ENCODE measurements around the gene MLLT6.

MLLT6 gene

GRCh38 chr17:38704606-38705522 is at the start of gene MLLT6:
Gene MLLT6 (plus strand): TSS chr17:38705273. CDS start chr17:38705633, 360 bp downstream.
- DNase-seq (ENCODE audit: low spot score), result peak; percentile 83

DNA sequence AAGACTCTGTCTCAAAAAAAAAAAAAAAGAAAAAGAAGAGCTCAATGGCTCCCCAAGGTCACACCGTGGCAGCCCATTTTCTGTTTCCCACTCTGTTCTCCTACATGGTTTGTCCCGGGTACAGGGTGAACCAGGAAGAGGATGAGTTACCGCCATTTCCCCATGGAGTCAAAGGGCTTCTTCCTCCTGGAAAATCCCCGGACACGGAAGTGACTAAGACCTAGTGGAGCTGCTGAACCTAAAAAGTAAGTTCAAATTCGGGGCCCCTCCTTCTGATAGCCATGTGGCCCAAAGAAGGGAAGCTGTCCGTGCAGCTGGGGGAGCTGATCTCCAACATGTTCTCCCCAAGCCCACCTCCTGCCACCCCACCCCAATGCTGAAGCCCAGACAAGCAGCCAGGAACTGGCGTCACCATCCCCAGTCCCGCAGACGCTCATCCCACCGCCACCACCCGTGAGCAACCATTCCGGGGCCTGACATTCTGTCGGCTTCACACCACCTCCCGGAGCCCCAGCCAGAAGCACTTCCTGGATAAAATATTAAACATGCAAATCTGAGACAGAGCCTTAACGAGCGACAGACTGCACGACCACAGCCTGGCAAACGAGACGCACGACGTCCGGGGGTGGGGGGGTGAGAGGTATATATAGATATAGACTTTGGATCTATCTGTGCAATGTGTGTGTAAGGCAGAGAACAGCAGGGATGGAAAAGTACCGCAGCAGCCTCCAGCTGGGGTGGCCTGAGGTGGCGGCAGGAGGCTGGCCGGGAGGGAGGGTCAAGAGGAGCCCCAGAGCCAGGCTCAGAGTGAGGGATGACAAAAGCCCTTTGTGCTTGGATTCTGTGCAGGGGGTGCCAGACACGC is 47.9 kb upstream of the MLLT6 start:
- no peak for DNase-seq (ENCODE audit: low spot score)

- no peak for DNase-seq (ENCODE audit: low spot score)
Observed at GRCh38 chr17:38657824-38658740, 47.0 kb upstream of the MLLT6 start.

DNA sequence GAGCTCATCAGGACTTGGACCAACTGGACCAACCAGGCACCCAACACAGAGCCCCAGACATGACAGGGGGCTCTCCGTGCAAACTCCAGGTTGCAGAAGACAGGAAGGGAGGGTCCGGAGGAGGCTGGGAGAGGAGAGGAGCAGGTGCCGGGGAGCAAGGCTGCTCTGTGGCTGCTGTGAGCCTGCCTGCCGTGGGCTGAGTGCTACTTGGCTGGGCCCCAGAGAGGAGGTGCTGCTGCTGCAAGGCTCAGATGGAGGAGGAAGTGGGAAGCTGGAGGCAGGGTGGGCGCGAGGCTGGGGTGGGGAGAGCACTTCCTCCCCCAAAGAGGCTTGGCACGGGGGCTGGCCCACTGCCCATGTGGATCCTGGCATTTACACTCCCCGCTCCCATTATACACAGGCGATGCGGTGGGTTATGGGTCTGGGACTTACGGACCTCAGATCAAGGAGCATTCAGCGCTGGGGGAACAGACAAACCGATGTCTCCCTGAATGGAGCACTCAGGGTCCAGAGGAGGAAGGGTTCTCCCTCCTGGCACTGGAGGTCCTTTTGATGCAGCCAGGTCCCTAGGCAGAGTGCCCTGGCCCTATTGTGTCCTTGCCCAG is 46.2 kb upstream of the MLLT6 start:
- no peak for DNase-seq (ENCODE audit: low spot score)

GRCh38 chr17:38659415-38659814 is 45.7 kb upstream of the MLLT6 start:
- DNase-seq (ENCODE audit: low spot score), result no peak

- no peak for DNase-seq (ENCODE audit: low spot score)
Observed at GRCh38 chr17:38660097-38661025, 44.7 kb upstream of the MLLT6 start.

DNA sequence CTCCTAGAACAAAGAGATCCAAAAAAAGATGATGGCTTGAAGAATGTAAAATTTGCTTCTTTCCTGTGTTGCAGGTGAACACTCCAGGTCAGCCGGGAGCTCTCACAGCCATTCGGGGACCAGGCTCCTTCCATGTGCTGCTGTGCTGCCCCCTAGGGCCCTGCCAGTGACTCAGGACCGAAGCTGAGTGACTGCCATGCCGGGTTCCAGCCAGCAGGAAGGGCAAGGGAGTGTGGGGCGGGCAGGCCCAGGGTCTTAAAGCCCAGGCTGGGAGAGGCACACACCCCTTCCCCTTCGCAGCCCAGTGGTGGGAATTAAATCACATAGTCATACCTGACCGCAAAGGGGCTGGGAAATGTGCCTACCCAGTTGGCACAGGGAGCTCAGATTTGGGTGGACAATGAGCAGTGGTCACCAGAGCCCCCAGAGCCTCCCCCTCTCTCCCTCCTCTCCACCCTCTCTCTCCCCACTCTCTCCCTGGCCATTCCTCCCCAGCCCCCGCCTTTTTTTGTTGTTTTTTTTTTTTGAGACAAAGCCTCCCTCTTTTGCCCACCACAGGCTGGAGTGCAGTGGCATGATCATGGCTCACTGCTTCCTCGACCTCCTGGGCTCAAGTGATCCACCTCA is 41.8 kb upstream of the MLLT6 start:
- DNase-seq (ENCODE audit: low spot score), result peak; percentile 66

DNA sequence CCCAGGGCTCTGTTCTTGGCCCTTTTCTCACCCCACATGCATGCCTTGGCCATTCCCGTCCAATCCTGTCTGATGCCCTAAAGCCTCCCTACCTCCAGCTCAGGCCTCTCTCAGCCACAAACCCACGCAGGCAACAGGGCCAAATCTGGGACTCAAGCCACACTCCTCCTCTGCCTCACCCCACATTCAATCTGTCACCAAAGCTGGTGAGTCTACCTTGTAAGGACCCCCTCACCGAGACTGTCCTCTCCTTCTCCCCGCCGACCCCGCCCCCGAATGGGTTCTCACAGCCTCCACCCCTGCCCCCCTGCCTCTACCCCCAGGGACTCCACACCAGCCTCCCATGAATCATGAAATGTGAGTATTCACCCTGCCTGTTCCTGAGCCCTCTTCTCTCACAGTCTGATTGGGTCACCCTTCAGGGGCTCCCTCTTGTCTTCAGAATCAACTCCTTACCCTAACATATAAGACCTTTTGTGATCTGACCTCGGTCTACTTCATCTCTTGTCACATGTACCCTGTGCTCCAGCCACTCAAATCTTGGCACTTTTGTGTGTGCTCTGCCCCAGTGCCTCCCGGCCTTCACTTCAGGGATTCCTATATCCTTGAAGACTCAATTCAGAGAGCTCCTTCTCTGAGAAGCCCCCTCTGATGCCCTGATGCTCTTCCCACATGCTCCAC is 41.0 kb upstream of the MLLT6 start:
- no peak for DNase-seq (ENCODE audit: low spot score)

DNA sequence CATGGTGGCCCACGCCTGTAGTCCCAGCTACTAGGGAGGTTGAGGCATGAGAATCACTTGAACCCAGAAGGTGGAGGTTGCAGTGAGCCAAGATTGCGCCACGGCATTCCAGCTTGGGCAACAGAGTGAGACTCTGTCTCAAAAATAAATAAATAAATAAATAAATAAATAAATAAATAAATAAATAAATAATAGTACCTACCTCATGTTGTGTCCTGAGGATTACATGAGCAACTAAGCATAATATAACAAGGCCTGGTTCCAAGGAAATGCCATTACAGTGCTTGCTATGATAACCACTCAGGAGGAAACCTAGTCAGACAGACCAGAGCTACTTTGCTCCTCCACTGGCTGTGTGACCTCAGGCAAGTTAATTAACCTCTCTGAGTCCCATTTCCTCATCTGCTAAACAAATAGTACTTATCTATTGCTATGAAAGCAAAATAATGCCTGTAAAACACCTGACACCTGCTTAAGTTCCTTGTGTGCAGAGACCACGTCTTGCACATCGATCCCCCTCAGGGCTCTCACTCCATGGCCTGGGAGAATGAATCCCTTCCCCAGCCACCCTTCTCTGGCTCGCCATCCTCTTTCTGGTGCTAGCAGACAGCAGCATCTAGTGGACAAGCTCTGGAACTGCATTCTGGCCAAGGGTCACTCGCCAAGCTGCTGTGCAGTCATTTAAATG is 37.8 kb upstream of the MLLT6 start:
- DNase-seq (ENCODE audit: low spot score), result peak; percentile 76

DNA sequence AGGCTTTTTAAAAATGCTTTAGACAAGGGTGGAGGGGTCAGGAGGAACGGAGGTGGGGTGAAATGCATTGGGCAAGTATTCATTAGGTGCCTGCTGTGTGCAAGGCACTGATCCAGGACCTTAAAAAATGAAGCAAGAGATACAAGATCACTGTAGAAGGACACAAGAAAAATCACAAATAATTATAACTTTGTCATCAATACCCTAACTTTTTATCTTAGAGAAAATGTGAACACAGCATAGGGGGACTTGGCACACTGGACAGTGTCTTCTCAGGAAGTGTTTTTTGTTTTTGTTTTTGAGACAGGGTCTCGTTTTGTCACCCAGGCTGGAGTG is 37.3 kb upstream of the MLLT6 start:
- no peak for DNase-seq (ENCODE audit: low spot score)

DNA sequence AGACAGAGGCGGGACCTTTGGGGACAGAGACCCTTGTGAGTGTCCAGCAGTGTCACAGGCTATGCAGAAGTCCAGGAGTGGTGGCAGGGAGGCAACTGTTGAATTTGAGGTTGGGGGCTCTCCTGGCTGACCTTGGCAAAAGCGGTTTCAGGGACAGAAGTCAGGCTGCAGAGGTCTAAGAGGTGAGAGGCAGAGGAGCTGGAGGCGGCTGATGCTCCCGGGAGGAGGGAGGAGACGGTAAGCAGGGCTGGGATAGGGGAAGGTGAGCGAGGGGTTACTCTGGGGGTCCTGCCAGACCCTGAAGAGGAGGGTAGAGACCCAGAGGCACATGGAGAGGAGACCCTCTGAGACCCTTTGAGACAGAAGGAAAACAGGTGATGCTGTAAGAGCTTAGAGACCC is 35.6 kb upstream of the MLLT6 start:
- DNase-seq (ENCODE audit: low spot score), result no peak

GRCh38 chr17:38671939-38672720 is 32.9 kb upstream of the MLLT6 start:
- DNase-seq (ENCODE audit: low spot score), result no peak

DNA sequence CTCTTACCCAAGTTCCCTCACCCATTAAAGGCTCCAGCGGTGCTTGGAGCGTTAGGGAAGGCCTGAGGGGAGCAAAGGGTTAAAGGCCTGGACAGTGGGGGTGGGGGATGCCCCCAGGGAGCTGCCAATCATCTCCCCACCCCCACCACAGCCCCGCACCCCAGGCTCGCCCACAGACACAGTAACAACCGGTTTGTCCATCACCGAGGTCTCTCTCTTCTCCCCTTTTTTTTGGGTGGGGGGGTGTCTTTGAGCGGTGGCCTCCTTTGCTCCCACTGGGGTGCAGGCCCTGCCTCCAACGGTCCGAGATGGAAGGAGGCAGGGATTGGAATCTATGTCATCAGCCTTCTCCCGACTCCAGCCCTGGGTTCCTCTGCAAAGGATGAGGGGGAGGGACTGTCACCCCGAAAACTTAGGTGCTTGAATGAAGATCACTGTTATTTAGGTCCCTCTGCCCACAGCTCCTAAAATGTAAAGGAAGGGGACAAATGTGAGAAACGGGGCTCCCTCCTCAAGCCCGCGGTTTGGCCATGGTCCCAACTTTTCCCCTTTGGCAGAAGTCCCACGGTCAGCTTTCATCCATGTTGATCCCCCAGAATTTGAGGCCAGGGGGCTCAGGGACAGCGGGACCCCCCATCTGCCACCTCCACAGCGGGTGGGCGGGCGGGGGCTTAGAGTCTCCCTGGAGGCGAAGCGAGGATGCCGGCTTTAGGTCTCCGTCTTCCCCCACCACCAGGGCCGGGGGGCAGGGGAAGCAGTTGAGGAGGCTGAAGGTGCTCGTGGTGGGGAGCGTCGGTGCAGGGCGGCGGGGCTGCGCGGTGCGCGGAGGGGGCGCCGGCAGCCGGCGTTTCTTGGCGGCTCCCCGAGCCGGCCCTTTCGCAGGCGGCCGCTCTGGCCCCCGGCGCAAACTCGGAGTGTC is 32.0 kb upstream of the MLLT6 start:
- DNase-seq (ENCODE audit: low spot score), result peak; percentile 37

- DNase-seq (ENCODE audit: low spot score), result no peak
Observed at GRCh38 chr17:38673707-38674013, 31.4 kb upstream of the MLLT6 start.

DNA sequence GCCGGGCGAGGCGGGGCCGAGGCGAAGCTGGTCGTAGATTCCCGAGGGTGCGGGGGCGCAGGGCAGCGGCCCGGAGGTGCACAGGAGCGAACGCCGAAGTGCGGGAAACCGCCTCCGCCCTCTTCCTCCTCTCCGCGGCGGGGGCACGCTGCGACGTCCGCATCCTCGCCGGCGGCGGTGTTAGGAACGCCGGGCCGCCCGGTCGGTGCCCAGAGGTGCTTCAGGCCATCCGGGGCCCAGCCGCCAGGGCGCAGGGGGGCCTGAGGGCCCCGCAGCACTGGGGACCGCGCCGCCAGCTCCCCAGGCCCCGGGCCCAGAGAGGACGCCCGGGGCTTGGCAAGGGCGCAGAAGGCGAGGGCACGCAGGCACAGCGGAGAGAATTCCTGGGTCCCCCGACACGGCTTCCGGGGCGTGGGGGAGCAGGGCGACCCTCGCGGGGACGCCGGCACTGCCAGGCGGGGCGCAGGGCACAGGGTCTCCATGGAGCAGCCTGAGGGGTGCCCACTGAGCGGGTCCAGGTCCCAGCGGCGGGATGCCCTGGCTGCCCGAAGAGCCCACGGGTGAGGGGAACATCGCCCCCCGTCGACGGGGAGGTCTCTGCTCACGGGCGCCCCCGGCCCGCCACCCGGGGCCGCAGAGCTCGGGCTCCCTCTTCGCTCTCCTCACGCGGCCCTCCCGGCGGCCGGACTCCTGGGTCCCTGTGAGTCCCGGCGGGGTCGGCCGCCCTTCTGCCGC is 30.9 kb upstream of the MLLT6 start:
- no peak for DNase-seq (ENCODE audit: low spot score)

Measured in RKO (cell line).